Natural killer cell treated with Interleukin-12 subunit alpha and Interleukin-12 subunit beta and Interleukin-15 and Interleukin-18, amount 100 ng/mL, for 72 hours (primary cell): Measurements from ENCODE around the gene IRF2BPL. TPM values are rescaled to one million over a fixed set of nuclear protein-coding genes. Genes with fewer than 3 reads are reported as not detected.

Experiments used
- total RNA-seq, 2 donors: library from RNA; stranded (reverse); gene quantifications; one replicate each; pipeline ENCODE4 v1.2.3, GENCODE V29; 2022

IRF2BPL gene
- total RNA-seq, 2 donors from 2014 or later: 18.0 to 28.9 TPM

Other genes starting within 250 kb of the IRF2BPL start
- 10 to 100 TPM; 11.7 to 14.6 TPM for gene ANGEL1, start 215.8 kb downstream of the IRF2BPL start, total RNA-seq
- not detected for gene LRRC74A, start 202.3 kb downstream of the IRF2BPL start, total RNA-seq
- 10 to 100 TPM; 11.8 to 19.6 TPM for gene CIPC, start 69.5 kb upstream of the IRF2BPL start, total RNA-seq
- not detected for gene ZDHHC22, start 113.1 kb upstream of the IRF2BPL start, total RNA-seq
- gene TMEM63C, start 153.1 kb upstream of the IRF2BPL start, total RNA-seq: under 1 TPM; 0.12 to 0.84 TPM
- gene NGB, start 242.5 kb upstream of the IRF2BPL start, total RNA-seq: not detected